CD4-positive, alpha-beta T cell treated with Interleukin-1 beta for 1 hour (primary cell): ENCODE measurements around the gene LYPD8.
"Not testable (repeated sequence)": the region's sequence is repeated elsewhere in the genome, so short reads cannot be mapped to it uniquely, and the experiment has no call there.

ENCODE experiments used
- DNase-seq, 2 donors: peaks; one replicate each; pipeline ENCODE4 v3.0.0-alpha.2; 2020 to 2022

Gene LYPD8, protein sequence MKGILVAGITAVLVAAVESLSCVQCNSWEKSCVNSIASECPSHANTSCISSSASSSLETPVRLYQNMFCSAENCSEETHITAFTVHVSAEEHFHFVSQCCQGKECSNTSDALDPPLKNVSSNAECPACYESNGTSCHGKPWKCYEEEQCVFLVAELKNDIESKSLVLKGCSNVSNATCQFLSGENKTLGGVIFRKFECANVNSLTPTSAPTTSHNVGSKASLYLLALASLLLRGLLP

DNA sequence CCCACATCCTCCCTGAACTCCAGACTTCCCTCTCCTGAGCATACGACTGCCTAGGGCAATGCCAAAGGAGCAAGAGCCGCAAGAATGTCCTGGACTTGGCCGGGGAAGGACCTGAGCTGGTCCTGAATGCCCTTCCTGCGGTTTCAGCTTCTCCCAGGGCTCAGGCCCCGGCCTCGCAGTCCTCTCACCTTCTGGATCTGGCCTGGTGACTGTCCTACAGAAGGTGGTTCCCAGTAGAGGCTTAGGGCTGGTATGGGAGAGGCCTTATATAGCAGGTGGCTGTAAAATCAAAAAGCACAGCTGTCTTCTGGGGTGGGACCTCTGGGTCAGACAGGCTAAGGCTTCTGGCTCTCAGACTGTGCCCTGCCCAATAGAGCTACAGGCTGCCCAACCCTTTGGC, at the start of gene LYPD8:
Gene LYPD8 (minus strand): TSS at position 243 of the 400 bp plus-strand sequence. CDS start 4,678 bp downstream, outside the sequence.
- DNase-seq: no peak

GRCh38 chr1:248804771-248805681, 49.5 kb upstream of the LYPD8 start:
- peak in 1 of 2 donors; percentile 49 for DNase-seq

DNA sequence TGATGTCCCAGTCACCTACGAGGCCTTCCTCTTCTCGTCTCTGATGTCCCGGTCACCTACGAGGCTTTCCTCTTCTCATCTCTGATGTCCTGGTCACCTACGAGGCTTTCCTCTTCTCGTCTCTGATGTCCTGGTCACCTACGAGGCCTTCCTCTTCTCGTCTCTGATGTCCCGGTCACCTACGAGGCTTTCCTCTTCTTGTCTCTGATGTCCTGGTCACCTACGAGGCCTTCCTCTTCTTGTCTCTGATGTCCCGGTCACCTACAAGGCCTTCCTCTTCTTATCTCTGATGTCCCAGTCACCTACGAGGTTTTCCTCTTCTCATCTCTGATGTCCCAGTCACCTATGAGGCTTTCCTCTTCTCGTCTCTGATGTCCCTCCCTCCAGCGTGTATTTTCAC, 47.9 kb upstream of the LYPD8 start:
- not testable (repeated sequence) for DNase-seq

DNA sequence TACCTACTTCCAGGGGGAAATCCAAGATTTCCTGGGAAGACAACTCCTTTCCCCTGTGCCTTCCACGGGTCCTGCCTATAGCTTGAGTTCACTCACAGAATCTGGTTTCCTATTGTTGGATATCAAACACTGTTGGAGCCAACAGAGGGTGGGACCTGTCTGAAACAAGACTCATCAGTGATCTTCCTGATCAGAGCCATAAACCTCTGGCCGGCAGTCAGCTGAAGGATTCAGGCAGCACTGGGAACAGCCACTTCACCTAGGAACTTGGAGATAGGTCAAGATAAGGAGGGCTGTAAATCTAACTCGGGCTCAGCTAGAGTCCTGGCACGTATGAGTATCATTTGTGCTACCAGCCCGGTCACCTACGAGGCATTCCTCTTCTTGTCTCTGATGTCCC, 46.9 kb upstream of the LYPD8 start:
- no peak for DNase-seq

- DNase-seq: no peak
These were observed 44.9 kb upstream of the LYPD8 start for GRCh38 chr1:248800459-248800858.

GRCh38 chr1:248798791-248799190, 43.2 kb upstream of the LYPD8 start:
- no peak for DNase-seq

GRCh38 chr1:248794663-248795062, 39.1 kb upstream of the LYPD8 start:
- not testable (repeated sequence) for DNase-seq

- no peak for DNase-seq
These were observed 38.0 kb upstream of the LYPD8 start for GRCh38 chr1:248793592-248793991.

DNA sequence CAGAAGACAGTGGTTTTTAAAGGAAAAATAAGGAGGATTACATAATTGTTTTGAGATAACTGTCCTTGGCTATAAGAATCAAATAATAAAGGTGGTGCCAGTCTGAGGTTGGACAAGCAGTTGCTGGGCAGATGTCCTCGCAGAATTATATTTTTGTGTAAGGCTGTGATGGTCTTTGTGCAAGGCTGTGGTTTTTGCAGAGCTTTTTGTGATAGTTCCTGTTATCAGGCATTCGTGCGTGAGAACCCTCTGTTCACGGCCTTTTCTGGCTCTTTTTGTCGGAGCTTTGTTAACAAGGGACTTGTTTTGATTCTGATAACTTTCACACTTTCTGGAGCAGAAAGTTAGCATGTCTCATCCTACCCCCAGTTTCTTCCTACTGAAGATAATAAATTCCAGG, 36.8 kb upstream of the LYPD8 start:
- peak in 1 of 2 donors; percentile 26 for DNase-seq

GRCh38 chr1:248791010-248791409, 35.5 kb upstream of the LYPD8 start:
- DNase-seq: no peak

DNA sequence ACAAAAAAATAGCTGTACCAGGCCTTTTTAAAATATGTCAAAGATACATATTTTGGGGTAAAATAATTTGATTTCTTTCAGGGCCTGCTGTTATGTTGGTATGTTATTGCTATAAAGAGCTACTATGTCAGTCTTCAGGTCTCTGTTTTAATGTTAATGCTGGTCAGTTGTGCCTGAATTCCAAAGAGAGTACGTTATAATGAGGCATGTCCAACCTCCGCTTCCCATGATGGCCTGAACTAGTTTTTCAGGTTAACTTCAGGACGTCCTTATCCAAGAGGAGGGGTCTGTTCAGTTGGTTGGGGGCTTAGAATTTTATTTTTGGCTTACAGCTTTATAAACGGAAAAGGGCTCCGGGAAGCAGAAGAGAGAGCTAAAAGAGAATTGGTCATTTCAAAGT, 34.9 kb upstream of the LYPD8 start:
- no peak for DNase-seq

DNA sequence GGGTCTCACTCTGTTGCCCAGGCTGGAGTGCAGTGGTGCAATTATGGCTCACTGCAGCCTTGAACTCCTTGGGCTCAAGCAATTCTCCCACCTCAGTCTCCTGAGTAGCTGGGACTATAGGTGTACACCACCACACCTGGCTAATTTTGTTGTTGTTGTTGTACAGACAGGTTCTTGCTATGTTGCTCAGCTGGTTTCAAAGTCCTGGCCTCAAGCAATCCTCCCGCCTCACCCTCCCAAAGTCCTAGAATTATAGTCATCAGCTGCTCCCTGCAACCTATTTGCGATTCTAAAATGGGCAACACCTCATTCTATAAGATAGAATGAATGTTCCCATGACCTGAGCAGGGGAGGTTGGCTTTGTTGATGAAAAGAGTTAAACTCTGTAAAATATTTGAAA, 33.8 kb upstream of the LYPD8 start:
- DNase-seq: not testable (repeated sequence)

DNA sequence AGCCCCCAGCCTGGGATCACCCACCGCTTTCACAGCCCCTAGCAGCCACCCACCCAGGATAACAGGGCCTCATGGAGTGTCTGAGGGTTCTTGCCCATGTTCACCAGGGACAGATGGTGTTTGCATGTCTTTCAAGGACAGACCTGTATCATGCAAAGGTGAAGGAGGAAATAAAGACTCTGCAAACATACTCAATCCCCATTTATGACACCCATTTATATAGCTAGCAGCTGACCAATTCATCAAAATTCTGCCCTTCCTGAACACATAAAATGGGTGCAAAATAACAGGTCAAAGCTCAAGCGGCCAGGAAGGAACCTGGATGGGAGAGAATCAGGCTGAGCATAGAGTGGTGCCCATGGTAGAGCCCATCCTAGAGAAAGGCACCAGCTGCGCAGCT, 32.8 kb upstream of the LYPD8 start:
- DNase-seq: no peak

- DNase-seq: no peak
These were observed 31.9 kb upstream of the LYPD8 start for GRCh38 chr1:248787430-248787829.

DNA sequence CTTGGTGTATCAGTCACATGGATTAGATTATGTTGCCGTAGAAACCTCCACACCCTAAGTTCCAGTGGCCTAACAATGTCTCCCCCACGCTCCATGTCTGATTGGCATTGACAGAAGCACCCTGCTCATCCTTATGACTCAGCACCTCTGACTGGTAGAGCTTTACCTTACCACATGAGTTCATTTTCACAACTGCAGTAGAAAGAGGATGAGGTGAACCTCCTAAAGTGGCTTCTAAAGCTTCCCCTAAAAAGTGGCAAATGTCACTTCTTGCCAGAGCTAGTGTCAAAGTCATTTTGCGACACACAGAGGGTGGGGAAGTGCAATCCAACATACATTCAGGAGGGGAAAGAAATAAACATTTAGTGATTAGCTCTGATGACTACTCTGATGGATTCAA, 30.6 kb upstream of the LYPD8 start:
- no peak for DNase-seq

GRCh38 chr1:248783367-248783766, 27.8 kb upstream of the LYPD8 start:
- no peak for DNase-seq

DNA sequence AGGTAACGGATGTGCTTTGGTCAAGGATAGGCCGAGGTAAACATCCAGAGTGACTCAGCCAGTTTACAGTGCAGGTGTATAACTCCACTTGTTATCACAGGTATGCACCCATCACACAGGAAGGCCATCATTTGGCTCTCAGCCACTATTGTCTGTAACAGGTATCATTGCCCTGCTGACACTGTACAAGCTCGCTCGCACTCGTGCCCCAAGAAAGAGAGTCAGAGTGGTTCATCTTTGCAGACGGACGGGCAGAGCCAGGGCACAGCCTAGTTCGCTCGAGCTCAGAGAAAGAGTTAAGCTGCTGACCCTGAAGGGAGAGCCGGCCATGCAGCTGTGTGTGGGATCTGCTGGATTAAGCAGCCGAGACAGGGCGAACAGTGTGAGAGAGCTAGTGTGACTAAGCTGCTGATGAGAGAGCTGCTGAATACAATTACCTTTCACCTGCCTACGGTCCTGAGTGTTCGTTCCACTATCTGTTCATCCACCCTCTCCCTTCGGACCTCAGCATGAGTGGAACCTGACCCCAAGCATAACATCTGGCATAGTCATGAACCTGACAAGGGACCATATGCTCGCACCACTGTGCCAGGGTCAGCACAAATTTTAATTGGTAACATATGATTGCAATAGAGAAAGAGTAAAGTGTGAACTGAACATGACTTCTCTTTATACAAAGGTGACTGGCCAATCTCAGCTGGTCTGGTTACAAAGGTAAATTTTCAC, 27.0 kb upstream of the LYPD8 start:
- no peak for DNase-seq

DNA sequence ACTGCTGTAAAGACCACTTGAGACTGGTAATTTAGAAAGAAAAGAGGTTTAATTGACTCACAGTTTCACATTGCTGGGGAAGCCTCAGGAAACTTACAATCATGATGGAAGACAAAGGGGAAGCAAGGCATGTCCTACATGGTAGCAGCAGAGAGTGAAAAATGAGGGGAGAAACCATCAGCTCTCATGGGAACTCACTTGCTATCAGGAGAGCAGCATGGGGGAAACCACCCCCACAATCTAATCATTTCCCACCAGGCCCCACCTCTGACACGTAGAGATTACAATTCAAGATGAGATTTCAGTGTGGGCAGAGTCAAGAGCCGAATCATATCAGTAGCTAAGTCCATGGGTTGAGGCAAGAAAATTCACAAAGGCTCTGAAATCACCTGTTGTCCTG, 23.8 kb upstream of the LYPD8 start:
- DNase-seq: no peak

DNA sequence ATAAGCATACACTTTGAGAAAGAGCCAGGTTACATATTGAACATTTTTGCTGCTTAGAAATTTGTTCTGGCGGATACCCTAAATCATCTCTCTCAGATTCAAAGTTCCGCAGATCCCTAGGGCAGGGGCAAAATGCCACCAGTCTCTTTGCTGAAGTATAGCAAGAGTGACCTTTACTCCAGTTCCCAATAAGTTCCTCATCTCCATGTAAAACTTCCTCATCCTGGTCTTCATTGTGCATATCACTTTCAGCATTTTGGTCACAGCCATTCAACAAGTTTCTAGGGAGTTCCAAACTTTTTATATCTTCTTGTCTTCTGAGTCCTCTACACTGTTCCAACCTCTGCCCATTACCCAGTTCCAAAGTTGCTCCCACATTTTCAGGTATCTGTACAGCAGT, 23.3 kb upstream of the LYPD8 start:
- no peak for DNase-seq

- DNase-seq: no peak
These were observed 21.4 kb upstream of the LYPD8 start for GRCh38 chr1:248776991-248777390.

DNA sequence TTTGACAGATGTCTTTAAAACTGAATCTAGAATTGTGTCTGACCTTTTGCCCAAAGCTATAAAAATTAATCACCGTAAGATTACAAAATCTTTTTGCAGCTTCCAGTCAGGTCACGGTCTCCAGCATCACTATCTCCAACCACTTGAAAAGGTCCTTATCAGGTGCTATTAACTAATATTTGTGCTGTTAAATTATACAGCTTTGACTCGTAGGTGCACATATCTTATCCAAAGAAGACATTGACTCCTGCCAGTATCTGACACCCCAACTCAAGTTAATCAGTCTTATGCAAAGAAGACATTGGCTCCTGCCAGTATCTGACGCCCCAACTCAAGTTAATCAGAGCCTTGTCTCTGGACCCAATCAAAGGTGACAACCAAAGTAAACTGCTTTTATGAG, 19.9 kb upstream of the LYPD8 start:
- no peak for DNase-seq

- no peak for DNase-seq
These were observed 4.1 kb upstream of the LYPD8 start for GRCh38 chr1:248759644-248760043.

DNA sequence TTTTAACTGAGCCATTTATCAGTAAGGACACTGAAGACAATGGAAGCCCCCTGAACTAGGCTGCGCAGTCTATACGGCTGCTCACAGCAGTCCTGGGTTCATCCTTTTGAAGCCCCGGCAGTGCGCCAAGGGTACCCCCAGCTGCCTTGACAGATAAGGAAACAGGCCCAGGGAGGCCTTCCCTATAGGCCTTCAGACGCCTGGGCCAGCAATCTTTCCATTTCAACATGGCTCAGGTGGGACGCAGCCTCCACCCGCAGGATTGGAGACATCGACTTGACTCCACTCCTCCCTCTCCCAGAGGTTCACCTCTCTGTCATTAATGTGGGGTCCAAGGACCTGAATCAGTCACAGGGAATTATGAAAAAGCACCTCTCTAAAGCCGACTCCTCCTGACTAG, 2.8 kb upstream of the LYPD8 start:
- DNase-seq: no peak

- no peak for DNase-seq
These were observed 2.2 kb upstream of the LYPD8 start for GRCh38 chr1:248757784-248758195.
